C4-2B (cell line): ENCODE data around the gene DSC2.

Source experiments
- H3K27ac ChIP-seq: fragments of 450-650 bp; 2 replicates; pipeline ENCODE4 v1.5.1; 2017
- ZFX ChIP-seq: fragments of 450-650 bp; IDR thresholded peaks from 2 replicates; pipeline ENCODE4 v1.6.1; 2017
- TF ChIP-seq, protein P1 (sequence below): fragments of 450-650 bp; conservative IDR thresholded peaks from 2 replicates; pipeline ENCODE4 v1.5.1; 2017; ENCODE audit warnings: mild to moderate bottlenecking

DSC2 gene

DNA sequence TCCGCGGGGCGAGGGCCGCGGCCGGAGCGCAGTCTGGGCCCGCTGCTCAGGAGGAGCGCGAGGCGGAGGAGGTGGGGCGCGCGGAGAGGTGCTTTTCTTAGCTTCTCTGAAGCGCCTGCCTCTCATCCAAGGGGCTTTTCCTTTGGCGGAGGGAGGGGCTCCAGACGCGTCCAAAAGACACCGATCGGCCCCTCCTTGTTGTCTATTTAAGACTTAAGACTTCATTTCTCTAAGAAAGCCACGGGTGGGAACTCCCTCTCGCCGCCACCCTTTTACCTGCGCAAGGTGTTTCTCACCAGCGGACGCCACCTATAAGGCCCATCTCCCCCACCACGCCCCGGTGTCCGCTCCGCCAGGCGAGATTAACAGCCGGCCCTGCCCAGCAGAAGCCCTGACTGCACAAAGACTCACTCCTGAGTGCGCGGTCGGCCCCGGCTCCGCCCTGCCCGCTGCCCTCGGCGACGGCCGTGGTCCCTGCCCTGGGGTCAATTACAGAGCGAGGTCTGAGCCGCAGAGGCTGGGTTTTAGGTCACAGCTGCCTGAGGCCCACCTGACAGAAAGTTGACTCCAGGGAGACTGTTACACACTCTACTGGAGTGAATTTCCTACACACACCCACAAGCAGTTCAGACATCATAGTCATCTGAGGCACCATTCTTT, at the start of gene DSC2:
DSC2 (minus strand) TSS at position 397 of the 660 bp plus-strand sequence. CDS start 450 bp downstream, outside the sequence.
- TF ChIP-seq ZFX = no peak
- TF ChIP-seq, protein P1, sequence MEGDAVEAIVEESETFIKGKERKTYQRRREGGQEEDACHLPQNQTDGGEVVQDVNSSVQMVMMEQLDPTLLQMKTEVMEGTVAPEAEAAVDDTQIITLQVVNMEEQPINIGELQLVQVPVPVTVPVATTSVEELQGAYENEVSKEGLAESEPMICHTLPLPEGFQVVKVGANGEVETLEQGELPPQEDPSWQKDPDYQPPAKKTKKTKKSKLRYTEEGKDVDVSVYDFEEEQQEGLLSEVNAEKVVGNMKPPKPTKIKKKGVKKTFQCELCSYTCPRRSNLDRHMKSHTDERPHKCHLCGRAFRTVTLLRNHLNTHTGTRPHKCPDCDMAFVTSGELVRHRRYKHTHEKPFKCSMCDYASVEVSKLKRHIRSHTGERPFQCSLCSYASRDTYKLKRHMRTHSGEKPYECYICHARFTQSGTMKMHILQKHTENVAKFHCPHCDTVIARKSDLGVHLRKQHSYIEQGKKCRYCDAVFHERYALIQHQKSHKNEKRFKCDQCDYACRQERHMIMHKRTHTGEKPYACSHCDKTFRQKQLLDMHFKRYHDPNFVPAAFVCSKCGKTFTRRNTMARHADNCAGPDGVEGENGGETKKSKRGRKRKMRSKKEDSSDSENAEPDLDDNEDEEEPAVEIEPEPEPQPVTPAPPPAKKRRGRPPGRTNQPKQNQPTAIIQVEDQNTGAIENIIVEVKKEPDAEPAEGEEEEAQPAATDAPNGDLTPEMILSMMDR = no peak; the same call in 1 of the 2 replicates
- H3K27ac ChIP-seq = peak within 1 kb of the TSS; percentile 92

DNA sequence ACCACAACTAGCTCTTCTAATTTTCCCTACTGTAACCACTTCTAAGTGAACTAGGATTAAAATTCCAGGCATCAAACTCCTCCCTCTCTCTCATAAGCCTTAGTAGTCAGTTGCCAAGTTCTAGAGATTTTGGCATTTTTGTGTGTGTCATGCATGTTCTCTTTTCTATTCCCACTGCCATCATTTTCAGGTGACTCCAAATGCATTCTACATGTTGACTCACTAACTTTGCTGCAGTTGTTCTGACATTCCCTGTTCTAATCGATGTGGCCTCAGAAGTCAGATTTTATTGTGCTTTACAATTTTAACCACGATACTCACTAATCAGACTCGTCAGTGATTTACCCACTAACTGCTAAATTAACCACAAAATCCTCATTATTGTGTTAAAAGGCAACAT, 47.1 kb upstream of the DSC2 start:
- no peak for TF ChIP-seq ZFX
- TF ChIP-seq, protein P1 = no peak
- H3K27ac ChIP-seq = no peak overlapping the region

DNA sequence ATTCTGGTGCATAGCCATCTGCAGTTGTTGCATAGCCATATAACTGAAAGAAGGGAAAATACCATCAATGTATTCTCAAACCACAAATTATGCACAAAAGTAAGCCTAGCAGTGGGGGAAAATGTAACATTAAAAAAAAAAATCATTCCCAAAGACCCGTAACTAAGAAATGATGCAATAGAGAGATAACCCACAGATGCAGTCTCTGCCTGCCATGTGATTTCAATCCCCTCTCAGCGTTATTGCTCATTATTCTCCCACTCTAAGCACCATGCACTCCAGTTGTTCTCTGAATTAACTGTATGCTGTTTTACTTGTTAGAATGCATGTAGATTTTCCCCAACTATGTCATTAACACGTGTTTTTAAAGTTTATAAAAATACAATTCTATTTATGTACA, 46.4 kb upstream of the DSC2 start:
- H3K27ac ChIP-seq = no peak overlapping the region
- TF ChIP-seq, protein P1 = no peak
- no peak for TF ChIP-seq ZFX

DNA sequence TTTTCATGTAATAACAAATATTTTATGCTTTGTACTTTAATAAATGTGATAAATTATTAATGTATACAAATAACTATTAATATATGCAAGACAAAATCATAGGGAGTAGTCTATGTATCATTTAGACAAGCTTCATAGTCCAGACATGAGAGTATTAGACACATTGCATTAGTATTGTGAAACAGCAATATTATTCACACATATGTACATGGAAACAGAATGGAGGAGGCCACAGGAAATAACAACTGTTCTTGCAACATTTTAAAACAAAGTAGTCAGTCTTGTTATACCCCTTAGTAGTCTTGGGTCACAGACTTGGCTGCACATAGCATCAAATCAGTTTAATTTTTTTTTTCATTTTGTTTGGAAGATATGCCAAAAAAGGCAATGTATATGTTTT, 44.6 kb upstream of the DSC2 start:
- H3K27ac ChIP-seq = no peak overlapping the region
- TF ChIP-seq, protein P1 = no peak
- no peak for TF ChIP-seq ZFX

DNA sequence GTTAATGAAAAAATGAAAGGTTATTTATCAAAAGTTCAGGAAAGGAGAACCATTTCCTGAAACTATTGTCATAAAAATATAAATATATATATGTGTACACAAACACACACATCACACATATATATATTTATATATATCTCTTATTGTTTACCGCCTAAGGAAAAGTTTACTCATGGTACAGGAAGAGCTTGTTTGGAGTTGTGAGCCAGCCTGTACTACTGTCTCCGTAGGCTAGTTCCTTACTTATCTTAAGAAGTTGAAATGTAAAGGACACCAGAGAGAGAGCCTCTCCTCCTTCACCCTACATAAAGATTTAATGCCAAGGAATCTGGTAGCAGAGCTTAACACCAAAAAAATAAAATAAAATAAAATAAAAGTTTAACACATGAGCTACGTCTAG, 40.8 kb upstream of the DSC2 start:
- H3K27ac ChIP-seq = no peak overlapping the region
- no peak for TF ChIP-seq ZFX
- TF ChIP-seq, protein P1 = no peak

DNA sequence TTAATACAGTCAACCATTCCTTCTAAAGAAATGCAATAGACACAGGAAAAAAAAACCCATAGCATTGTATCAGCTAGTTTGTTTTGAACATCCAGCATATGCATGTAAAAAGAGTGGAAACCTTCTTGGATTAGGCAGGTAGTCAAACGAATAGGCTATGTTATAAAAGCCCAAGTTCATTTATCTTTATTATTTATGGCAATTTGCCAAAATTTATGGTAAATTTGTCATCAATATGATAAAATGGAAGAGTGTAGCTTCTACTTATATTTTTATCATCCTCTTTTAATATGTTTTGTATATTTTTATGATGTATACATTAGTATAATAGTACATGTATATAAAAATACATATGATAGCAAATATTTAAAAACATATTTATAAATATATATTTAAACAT, 36.5 kb upstream of the DSC2 start:
- TF ChIP-seq, protein P1 = no peak
- no peak for TF ChIP-seq ZFX
- H3K27ac ChIP-seq = no peak overlapping the region

DNA sequence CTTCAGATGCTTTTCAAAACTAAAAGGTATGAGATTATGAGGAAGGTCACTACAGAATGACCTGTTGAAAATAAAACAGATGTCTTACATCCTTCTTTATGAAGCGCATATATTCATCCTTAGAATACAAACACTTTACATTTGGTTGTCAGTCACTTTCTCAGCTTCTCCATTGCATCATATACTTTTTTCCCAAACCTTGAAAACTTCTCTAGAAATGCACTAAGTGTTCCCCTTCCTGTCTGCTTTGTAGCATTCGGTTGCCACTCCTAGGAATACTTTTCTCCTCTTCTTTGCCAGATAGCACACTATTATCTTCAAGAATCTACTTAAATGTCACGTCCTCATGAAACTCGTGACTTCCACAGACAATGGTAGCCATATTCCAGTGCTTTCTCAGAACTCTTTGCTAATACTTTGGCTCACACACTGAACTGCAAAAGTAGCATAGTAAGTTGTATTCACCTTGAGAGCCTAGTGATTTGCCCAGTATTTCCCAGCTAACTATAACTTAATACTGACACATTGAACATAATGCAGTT, 32.8 kb upstream of the DSC2 start:
- H3K27ac ChIP-seq = no peak overlapping the region
- TF ChIP-seq, protein P1 = no peak
- TF ChIP-seq ZFX = no peak
